ENCODE measurements around the gene FURIN.
"Not testable (repeated sequence)": the region's sequence is repeated elsewhere in the genome, so short reads cannot be mapped to it uniquely, and the experiment has no call there.

FURIN gene

GRCh38 chr15:90845201-90845949 lies 23.0 kb upstream of the FURIN start:
- no peak for DNase-seq

DNA sequence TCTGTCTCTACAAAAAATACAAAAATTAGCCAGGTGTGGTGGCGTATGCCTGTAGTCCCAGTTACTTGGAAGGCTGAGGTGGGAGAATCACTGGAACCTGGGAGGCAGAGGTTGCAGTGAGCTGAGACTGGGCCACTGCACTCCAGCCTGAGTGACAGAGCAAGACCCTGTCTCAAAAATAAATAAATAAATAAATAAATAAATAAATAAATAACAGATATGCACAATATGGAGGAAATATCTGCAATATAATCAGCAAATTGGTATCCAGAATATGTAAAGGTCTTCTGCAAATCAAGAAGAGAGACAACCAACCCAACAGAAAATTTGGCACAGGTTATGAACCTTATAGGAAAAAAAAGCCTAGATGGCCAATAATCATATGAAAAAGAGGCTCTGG lies 19.0 kb upstream of the FURIN start:
- DNase-seq: not testable (repeated sequence)

GRCh38 chr15:90851114-90851513 lies 17.3 kb upstream of the FURIN start:
- DNase-seq: no peak

DNA sequence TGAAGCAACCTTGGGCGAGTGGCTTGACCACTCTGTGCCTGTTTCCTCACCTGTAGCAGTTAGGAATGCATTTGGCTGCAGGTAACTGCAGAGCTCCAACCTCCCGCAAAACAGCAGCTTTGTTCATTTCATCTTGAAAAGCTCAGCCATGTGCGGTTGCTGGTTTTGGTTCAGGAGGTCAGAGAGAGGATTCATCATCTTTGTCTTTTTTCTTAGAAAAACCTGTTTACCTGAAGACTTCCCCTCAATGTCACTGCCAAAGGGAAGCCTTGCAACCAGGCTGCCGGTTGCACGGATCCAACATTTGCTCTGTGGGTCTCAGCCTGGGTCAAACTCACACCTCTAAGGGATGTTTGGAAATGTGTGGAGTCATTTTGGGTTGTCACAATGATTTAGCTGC lies 16.4 kb upstream of the FURIN start:
- no peak for DNase-seq

DNA sequence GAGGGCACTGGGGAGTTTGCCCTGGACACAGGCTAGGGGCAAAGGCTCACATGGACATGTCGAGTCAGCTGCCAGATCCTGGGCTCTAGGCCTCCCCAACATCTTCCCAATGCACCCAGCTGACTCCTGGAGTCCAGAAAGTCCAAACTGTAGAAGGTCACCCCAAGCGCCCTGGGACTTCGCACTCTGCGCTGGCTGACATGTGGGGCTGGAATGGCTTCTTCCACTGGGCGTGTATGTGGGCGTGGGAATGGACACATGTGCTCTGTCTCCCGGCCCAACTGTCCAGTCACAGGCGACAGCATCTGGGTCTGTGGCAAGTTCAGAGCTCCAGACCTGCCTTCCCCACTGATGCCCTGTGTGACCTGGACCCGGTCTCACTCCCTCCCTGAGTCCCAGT lies 13.2 kb upstream of the FURIN start:
- no peak for DNase-seq

GRCh38 chr15:90857337-90857736 lies 11.1 kb upstream of the FURIN start:
- DNase-seq: no peak

DNA sequence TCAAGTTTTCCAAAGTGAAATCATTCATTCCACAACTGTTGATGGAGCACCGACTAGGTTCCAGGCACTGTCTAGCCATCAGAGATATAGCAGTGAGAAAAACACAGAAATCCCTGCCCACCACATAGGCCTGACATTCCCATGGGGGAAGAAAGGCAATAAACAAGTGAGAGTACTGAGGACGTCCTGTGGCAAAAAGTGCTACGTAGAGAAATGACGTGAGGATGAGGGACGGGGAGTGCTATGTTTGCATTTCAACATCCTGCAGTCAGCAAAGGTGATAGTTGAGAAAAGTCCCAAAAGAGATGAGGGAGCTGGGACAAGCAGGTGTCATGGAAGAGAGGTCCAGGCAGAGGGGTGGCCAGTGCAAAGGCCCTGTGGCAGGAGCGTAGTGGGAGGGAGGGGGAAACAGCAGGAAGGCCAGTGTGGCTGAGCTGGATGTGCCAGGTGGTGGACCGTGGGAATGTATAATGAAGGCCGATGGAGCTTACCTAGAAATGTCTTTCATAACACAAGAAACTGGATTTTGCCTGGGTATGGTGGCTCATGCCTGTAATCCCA lies 10.4 kb upstream of the FURIN start:
- DNase-seq: no peak

GRCh38 chr15:90859234-90860131 lies 8.9 kb upstream of the FURIN start:
- DNase-seq: no peak

DNA sequence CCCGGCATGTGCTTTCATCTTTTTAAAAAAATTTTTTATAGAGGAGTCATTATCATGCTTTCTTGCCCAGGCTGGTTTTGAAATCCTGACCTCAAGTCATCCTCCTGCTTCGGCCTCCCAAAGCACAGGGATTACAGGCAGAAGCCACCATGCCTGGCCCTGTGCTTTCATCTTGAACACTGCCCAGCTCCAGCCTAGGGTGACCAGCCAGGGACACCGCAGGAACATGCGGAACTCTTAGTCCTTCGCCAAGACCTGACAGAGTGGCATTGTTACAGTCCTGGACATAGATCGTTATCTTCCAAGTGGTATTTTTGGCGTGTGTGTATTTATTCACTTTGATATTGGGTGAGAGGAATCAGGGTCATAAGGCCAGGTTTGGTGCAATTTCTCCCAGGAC lies 7.9 kb upstream of the FURIN start:
- no peak for DNase-seq

DNA sequence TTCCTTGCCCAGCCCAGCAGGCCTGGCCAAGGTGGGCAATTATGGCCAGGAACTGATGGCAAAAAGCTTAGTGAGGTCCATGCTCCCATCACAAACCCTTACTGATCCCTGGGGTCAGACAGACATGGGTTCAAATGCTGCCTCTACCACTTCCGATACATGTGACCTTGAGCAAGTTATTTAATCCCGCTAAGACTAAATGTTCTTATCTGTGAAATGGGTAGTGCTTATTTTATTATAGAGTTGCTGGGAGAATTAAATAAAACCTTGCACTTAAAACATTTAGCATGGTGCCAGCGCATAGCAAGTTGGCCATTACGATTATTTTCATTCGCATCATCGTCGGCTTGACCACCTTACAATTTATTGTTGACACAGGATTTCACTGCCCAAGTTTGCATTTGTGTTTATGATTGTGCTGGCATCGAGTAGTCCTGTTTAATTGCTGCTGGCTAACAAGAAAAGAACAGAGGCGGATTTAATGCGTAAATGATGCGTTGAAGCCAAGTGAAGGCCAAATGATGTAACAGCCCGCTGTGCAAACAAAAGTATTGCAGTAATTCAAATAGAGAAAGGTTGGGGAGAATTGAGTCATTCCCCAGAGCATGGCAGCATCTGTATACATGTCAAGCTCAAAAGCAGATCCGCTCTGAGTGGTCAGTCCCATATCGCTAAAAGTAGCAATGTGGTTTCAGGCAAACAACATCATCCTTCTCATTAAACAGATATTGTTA lies 7.3 kb upstream of the FURIN start:
- DNase-seq: no peak

DNA sequence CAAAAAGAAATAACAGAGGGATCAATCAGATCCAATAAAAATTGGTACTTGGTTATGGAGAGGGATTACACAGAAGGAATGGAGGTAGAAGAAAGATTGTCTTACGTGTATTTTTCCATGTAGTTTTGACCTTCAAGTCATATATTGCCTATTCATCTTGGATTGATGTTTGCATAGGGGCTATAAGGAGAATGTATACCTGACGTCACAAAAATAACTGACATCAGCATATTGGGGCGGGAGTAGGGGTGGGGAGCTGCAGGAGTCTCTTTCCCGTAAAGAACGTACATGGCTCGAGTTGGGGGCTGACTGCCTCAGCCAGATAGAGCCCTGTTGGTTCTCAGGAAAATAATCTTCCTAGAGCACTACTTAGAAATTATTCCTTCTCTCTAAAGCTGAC lies 5.9 kb upstream of the FURIN start:
- no peak for DNase-seq

GRCh38 chr15:90862964-90863778 lies 5.2 kb upstream of the FURIN start:
- DNase-seq: no peak

GRCh38 chr15:90863987-90864386 lies 4.4 kb upstream of the FURIN start:
- DNase-seq: no peak

- DNase-seq: no peak
These were observed 3.9 kb upstream of the FURIN start for GRCh38 chr15:90864507-90864906.

DNA sequence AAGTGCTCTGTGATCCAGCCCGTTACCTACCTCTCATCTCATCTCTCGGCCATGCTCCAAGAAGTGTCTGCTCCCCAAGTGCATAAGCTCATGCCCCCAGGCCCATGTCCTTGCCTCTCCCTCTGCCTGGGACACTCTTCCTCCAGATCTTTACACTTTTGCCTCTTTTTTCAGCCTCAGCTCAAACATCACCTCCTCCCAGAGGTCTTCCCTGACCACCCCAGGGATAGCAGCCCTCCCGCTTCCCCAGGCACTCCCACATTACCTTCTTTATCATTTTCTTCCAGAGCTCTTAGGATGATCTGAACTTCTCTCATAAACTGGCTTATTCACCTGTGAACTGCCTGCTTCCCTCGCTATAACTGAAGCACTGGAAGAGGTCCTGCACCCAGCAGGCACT lies 2.7 kb upstream of the FURIN start:
- no peak for DNase-seq

DNA sequence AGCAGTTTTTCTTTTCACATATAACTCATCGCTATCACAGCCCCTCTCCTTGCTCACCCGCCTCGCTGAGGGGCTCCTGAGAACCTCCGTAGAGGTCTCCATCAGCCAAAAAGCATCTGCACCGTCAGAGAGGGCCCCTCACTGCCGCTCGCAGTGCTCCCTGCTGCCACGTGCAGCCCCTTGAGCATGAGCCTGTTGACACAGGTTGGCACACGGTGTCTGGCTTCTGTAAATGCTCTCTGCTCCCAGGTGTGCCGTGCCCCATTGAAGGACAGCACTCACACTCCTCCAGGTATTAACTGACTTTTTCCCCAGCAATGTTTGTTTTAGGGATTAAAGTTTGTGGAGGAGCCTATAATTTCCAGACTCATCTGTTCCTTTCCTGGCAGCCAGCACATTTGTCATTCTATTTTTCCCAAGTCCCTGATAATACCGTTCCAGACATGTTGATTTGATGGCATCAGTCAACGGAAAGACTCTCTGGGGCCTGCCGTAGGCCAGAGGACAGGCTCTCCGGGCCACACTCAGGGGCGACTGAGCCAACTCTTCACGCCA lies 2.1 kb upstream of the FURIN start:
- DNase-seq: no peak

DNA sequence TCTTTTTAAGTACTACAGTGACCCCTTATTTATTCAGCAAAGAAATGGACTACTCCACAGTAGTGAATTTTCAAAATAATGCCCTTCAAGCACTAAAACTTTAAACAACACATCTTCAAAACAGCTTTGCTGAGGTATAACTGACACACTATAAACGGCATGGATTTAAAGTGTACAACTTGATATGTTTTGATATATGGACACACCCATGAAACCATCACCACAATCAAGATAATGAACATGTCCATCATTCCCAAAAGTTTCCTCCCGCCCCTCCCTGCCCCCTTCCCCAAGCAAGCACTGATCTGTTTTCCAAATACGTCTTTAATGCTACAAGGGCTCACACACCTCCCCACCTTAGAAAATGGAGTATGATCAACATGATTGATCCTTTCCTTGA lies 1.6 kb upstream of the FURIN start:
- no peak for DNase-seq

GRCh38 chr15:90869140-90869541 lies 753 bp downstream of the FURIN start:
- no peak for DNase-seq

GRCh38 chr15:90869601-90870353 lies 1.4 kb downstream of the FURIN start:
- no peak for DNase-seq

GRCh38 chr15:90870354-90871138 lies 2.2 kb downstream of the FURIN start:
- no peak for DNase-seq
